Fibroblast of skin of left biceps (primary cell): ENCODE results near the gene MATR3.
"Not testable (repeated sequence)": the region's sequence is repeated elsewhere in the genome, so short reads cannot be mapped to it uniquely, and the experiment has no call there.

ENCODE experiments used
- DNase-seq, 2 experiments: peaks; one replicate each; pipeline ENCODE4 v3.0.0-alpha.2; 2013; ENCODE audit warnings: low read depth in 2 of 2

MATR3 gene

DNA sequence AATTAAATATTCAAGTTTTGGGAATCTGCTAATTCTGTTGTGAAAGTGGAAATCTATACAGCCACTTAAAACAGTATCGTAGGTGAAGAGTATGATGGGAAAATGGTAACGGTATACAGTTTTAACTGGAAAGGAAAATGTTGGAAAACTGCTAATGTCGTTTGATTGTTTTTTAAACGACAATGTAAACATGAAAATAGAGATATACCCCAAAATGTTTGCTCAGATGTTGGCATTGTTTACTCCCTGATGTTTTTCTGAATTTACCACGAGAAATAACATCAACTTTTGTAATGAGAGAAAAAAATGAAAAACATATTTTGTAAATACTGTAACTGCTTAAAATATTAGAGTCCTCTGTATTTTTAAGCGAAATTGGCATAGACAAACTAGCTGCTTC is 2.7 kb downstream of the MATR3 start:
- no peak for DNase-seq

DNA sequence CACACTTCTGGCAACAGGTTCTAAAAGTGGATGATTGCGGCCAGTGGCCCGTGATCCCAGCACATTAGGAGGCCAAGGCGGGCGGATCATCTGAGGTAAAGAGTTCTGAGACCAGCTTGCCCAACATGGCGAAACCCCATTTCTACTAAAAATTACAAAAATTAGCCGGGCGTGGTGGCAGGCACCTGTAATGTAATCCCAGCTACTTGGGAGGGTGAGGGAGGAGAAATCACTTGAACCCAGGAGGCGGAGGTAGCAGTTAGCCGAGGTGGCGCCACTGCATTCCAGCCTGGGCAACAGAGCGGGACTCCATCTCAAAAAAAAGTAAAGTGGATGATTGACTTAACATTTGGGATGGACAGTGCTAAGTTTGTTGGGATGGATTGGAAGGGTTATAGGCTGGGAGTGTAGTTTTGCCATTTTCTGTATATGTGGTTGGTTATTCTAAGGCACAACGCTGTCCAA is 3.4 kb downstream of the MATR3 start:
- no peak for DNase-seq

DNA sequence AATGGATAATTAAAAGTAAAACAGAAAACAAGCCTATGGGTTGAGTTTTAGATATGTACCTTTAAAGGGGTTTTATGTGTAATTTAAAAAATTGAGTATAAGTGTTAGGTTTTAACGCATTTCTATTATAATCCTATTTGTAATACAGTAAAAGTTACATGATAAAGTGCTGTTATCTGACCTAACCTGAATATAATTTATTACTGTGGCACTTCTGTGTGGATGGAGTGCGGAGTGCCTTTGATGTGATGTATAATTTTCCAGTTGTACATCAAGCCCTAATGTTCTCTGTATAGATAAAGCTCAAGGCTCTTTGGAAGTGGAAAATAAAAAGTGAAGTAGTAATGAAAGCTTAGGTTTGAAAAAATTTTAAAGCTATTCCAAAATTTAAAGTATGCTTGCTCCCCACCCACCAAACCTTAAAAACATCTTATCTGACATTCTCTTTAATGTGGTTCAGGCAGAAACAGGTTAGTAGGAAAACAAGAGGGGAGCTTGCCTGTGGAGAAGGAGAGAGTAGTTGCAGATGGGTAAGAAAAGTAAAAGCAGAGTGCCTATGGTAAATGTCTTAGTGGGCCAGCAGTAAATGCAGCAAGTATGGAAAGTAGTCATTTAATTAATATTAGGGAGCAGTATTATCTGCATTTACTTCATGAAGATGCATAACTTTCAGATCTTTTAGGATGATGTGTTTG is 4.0 kb downstream of the MATR3 start:
- DNase-seq: no peak

DNA sequence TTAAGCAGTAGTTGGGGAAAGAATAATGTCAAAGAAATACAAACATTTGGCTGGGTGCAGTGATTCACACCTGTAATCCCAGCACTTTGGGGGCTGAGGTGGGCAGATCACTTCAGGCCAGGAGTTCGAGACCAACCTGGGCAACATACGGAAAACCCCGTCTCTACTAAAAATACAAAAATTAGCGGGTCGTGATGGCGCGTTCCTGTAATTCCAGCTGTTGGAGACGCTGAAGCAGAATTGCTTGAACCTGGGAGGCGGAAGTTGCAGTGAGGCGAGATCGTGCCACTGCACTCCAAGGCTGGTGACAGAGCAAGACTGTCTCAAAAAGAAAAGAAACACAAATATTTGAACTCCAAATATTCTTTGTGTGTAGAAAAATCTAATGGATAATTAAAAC is 4.7 kb downstream of the MATR3 start:
- no peak for DNase-seq

DNA sequence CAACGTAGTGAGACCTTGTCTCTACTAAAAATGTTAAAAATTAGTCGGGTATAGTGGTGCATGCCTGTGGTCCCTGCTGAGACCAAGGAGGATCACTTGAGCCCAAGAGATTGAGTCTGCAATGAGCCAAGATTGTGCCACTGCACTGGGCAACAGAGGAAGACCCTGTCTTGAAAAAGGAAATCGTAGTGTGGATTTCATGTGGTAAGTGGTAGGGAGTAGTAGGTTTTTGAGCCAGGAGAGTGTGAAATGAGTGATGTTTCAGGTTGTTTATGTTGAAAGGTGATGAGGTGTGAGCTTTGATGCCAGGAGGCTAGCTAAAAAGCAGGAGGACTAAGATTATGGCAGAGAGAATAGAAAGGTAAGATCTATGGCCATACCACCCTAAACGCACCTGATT is 5.9 kb downstream of the MATR3 start:
- DNase-seq: no peak

DNA sequence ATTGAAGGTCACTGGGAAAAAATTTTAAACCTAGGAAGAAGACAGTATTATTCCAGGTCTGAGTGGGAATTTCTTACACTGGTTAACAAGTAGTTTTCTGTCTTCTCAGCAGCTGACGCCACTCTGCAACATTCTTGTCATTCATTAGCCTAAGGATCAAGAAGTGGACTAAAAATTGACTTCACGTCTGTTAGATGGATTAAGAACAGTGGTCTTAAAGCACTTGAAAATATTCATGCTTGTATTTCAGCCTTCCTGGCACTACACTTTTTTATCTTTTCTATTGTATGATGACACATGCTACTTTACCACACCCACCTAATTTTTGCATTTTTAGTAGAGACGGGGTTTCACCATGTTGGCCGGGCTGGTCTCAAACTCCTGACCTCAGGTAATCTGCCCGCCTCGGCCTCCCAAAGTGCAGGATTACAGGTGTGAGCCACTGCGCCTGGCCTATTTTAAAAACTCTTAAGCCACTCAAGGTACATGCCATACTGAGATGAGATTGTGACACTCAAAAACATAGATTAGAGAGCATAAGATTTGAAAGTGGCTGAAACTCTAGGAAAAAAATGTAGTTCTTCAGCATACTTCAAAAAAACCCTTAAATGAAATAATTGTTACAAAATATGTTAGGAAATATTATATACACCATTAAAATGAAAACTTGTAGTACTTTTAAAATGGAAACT is 8.4 kb downstream of the MATR3 start:
- no peak for DNase-seq

DNA sequence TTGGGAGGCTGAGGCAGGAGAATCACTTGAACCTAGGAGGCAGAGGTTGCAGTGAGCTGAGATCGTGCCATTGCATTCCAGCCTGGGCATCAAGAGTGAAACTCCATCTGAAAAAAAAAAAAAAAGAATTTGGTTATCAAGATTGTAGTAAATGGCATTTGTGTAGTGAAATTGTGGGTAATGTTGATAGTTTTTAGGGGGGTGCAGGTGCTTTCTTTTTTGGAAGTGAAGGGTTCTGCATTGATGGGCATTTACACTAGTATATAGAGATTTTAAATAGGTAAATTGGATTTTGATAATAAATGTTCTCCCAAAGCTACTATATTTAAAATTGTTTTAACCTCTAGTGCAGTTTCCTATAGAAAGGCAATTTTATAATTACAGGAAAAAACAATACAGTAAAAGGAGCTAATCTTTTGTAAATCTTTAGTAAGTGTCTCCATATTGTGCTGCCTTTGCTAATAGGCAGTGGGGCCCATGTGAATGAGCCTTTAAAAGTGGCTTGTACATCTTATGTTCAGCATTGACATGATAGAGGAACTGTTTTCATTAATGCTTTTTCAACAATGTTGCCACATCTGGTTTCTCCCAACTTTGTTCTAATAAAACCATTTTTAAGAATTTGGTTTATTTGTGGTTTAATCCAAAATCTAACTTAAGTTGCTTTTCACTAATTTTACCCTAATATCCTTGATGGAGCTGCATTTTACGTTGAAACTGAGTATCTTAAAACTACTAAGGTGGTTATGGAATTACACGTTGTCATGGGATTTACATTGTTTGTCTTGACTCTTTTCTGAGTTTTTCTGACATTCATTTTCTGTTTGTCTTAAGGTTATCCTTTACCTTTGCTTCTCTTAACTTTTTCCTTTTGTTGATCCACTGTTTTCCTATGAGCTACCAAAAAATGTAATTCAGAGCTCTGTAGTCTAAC is 11.1 kb downstream of the MATR3 start:
- no peak for DNase-seq

DNA sequence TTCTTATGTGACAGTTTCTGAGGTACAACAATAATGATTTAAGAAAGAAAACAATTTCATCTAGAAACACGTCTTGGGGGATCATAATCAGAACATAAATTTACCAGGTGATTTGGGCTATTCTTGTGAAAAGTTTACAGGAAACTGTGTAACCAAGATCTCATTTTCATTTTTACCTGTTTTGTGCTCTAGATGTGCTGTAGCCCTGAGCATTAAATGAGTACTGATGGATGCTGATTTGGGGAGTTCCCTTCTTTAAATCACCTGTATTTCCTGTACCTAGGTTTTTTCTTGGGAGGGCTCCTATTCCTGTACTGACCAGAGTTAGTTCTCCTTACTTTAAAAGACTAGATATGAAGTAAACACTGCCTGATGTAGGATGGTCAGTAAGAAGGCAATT is 12.7 kb downstream of the MATR3 start:
- no peak for DNase-seq

DNA sequence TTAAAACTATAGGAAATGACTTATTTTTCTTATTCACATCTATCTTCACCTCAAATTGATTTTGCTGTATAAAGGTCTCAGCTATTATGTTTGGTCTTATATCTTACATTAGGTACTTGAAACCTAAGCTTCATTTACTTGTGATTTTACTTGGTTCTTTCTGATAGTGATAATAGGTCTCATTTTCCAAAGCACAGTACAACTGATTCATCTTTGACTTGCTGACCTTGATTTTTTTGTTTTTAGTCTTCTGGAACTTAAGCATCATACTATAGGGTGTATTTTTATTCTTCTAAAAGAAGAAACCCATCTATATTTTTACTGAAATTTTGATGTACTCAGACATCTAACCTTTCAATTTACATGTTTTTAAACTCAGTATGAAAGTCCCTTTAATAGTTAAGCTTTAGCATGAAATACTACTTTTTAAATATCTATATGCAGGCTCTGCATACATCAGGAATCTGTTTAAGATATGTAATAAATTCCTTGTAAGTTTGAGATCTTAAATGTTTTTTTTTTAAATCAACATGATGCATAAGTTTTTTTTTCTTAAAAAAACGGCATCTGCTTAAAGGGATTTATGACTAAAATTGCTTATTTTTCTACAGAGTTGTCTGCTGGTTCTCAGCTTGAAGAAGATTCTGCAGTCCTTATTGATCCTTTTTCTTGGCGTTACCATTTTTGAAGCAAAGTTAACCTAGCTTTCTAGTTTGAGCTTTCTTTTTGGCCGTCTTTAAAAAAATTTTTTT is 13.3 kb downstream of the MATR3 start:
- DNase-seq: no peak

DNA sequence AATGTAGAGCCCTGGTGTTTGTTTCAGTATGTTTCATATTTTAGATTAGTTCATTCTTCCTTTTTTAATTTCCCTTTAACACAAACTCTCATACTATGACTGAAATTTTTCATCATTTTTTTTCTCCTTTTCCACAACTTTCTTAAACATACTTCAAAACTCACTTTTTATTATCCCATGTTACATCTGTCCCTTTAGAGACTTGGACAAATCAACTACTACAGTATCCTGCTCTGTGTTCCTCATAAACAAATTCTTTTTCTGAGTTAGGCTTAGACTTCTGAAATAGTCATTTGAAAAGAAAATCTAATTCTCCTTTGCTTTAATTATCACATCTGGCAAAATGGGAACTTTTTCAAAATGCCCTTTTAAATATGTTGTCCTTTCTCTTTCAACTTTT is 15.3 kb downstream of the MATR3 start:
- DNase-seq: no peak

DNA sequence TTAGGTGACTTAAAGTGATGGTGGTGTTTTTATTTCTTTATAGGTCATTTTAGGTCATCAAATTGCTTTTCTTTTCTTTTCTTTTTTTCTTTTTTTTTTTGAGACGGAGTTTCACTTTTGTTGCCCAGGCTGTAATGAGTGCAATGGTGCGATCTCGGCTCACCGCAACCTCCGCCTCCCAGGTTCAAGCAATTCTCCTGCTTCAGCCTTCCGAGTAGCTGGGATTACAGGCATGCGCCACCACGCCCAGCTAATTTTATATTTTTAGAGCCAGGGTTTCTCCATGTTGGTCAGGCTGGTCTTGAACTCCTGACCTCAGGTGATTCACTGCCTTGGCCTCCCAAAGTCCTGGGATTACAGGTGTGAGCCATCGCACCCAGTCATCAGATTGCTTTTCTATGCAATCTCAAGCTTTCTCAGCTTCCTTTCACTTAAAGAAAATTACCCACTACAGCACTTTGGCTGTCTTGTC is 17.2 kb downstream of the MATR3 start:
- not testable (repeated sequence) for DNase-seq

DNA sequence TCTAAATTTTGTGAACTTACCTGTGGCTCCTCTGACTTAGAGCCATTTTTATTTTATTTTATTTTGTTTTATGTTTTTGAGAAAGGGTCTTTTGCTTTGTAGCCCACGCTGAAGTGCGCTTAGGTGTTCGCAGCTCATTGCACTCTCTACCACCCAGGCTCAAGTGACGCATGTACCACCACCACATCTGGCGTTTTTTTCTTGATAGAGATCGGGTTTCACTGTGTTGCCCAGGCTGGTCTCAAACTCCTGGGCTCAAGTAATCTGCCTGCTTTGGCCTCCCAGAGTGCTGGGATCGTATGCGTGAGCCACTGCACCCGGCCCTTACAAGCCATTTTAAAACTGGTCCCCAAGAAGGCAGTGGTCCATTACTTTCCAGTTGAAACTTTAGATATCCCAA is 18.5 kb downstream of the MATR3 start:
- no peak for DNase-seq

DNA sequence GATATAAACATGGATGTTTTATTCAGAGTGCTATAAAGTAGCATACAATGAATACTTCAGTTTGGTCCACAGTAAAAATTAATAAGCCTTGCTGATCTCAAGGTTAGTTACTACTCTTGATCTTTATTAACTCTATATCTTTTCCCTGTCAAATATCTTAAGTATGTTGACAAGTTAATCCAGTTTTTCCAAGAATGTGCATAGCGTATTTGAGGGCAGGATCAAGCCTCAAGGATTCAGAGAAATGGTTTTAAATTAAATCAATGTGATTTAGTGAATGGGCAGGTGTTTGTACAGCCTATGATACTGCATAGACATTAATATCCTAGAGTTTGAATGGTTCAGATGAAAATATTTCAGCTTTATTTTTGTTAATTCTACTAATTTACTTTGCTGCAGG is 20.7 kb downstream of the MATR3 start:
- no peak for DNase-seq

DNA sequence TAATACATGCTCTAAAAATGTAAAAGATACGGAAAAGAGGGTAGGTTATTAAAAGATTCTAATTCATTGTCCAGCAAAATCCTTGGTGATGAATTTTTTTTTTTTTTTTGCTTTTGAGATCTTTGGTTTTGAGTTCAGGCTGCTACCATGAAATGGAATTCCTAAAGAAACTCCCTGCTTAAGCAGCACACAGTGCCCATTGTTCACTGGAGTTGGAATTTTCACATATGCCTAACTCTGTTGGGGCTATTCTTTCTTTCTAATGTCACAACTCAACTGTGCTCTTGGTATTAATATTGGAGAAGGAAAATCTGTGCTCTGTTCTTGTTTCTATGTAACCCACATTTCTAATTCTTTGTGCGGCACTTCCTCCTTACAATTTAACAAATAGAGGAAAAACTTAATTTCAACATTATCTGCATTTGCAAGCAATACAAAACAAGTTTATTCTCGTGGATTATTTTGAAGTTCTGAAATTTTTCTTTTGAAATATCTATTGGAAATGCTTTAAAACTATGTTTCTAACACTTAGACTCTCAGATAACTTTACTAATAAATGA is 21.6 kb downstream of the MATR3 start:
- DNase-seq: no peak

DNA sequence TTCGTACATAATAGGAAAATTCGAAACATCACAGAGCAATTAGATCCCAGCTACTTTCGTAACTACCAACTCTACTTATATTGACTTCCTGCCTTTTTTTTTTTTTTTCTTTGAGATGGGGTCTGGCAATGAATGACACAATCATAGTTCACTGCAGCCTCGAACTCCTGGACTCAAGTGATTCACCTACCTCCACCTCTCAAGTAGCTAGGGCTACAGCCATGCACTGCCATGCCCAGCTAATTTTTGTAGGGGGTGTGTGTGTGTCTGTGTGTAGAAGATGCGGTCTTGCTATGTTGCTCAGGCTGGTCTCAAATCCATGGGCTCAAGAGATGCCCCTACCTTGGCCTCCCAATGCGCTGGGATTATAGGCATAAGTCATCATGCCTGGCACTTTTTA is 42.3 kb downstream of the MATR3 start:
- no peak for DNase-seq

DNA sequence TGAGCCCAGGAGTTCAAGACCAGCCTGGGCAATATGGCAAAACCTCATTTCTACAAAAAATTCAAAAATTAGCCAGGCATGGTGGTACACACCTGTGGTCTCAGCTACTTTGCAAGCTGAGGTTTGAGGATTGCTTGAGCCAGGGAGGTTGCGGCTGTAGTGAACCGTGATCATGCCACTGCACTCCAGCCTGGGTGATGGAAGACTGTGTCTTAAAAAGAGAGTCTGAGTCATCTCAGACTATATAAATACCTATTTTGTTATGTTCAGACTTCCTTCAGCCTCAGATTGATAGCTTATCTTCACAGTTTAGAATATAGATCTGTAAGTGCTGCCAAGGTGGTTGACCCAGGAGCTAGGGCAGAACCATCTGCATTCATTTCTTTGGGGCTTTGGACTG is 46.5 kb downstream of the MATR3 start:
- DNase-seq: no peak

DNA sequence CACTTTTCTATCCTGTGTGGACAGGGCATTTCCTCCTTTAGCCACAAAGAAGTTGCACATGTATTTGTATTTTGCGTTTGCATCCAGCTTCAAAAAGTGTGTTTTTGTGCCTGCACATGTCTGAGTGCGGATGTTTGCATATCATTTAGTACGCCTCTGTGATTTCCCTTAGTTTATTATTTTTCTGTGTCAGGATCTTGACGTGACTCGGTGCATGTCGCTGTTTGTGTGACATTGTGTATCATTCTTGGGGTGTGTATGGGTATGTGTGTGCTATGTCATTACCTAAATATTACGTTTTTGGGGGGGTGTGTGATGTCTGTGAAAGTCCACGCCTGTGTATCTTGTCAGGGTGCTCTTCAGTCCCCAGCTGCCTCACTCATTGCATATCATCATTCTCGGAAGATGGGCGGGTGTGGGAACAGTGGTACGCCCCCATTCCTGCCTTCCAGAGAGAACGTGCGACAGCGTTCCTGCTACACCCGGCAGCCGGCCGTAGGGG is 47.7 kb downstream of the MATR3 start:
- no peak for DNase-seq

DNA sequence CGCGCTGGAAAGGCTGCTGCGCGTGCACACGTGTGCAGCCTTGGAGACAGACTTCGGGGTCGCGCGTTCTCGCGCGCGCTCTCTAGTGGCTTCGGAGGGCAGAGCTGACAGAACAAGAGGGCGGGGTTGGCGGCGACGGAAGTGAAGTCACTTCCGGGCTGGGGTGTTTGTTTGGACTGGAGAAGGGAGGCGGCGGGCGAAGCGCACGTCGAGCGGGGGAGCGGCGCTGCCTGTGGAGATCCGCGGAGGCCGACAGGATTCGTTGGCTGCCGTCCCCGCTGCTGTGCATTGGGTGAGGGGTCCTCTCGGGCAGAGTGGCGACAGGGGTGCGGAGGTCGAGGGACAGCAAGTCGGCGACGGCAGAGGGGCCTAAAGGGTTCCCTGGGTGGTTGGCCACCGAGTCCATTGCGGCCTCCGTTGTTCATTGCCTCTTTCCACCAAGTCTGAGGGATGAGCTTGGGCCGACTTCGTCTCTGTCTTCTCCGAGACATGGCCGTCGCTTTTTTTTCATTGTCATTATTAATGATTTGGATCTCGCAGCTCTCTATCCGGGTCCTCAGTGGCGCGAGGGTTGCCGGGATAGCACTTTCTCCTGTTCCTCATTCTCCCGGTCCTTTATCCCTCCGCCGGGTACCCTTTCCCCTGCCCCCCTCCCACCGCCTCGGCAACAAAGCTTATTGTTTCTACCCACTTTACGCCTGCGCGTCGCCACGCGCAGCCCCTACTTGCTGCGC is 48.3 kb downstream of the MATR3 start, which contains the start of gene PAIP2:
Gene PAIP2 (plus strand): TSS at position 166 of the 734 bp plus-strand sequence. CDS start 21,931 bp downstream, outside the sequence.
- DNase-seq: peak; percentile 94 to 95

DNA sequence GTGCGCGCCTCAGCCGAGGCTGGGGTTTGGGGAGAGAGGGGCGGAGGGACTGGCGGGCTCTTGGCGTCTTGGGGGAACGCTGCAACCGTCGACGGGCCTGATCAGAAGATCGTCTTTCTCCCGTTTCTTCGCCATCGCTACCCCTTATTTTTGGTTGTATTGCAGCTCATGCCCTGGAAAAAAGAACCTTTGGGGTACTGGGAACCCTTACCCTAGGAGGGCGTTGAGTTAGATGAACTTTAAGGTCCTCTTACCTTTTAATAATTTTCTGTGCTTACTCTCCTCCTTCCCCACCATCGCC is 48.8 kb downstream of the MATR3 start:
- no peak for DNase-seq

DNA sequence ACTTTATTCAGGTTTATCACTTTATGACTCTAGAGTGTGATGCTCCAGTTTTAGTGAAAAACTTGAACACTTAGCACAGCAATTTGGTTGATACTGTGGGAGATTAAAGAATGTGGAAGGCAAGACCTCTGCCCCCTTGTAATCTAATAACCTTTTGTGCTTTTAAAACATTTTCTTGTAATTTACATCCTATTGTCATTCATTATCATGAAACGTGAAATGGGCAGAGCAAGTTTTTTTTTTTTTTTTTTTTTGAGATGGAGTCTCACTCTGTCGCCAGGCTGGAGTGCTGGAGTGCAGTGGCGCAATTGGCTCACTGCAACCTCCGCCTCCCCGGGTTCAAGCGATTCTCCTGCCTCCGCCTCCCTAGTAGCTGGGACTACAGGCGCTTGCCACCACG is 49.9 kb downstream of the MATR3 start:
- no peak for DNase-seq
